Stromal cell of bone marrow (primary cell): ENCODE measurements around the gene UNC93B1.
A peak's percentile ranks its signal among the peaks of the same experiment; 100 is the strongest.

Experiments
- DNase-seq: peaks from one replicate; pipeline ENCODE4 v3.0.0-alpha.2; 2012; ENCODE audit warnings: low read depth

The UNC93B1 gene

DNA sequence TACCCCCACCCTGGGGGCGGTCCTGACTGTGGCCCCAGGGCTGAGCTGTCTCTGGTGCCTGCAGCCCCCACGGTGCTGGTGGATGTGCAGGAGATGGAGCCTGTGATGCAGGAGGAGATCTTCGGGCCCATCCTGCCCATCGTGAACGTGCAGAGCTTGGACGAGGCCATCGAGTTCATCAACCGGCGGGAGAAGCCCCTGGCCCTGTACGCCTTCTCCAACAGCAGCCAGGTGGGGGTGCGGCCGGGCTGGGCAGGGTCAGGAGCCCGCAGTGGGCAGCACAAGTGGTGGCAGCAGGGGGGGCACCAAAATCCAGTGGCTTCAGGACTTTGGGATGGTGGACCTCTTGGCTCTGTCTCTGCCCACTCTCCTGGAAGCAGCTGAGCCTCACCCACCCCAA lies 18.6 kb upstream of the UNC93B1 start:
- DNase-seq: no peak

- DNase-seq: no peak
These were observed 17.4 kb upstream of the UNC93B1 start for GRCh38 chr11:68021167-68021787.

- no peak for DNase-seq
These were observed 16.7 kb upstream of the UNC93B1 start for GRCh38 chr11:68020575-68020974.

GRCh38 chr11:68019486-68019885 lies 15.6 kb upstream of the UNC93B1 start:
- DNase-seq: no peak

DNA sequence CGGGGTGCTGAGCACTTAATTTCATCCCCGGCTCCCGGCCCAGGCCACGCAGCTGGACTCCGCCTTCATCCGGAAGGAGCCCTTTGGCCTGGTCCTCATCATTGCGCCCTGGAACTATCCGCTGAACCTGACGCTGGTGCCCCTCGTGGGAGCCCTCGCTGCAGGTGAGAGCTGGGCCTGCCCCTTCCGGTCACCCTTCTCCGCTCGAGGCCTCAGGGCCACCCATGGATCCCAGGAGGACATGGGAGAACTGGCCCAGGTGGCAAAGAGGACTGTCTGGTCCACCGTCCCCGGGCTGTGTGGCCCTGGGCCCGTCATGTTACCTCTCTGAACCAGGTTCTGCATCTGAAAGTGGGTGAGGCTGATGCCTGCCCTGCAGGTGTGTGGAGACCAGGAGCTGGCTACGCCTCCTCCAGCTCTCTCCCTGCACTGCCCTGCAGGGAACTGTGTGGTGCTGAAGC lies 14.9 kb upstream of the UNC93B1 start:
- DNase-seq: no peak

- DNase-seq: no peak
These were observed 14.3 kb upstream of the UNC93B1 start for GRCh38 chr11:68017980-68018729.

DNA sequence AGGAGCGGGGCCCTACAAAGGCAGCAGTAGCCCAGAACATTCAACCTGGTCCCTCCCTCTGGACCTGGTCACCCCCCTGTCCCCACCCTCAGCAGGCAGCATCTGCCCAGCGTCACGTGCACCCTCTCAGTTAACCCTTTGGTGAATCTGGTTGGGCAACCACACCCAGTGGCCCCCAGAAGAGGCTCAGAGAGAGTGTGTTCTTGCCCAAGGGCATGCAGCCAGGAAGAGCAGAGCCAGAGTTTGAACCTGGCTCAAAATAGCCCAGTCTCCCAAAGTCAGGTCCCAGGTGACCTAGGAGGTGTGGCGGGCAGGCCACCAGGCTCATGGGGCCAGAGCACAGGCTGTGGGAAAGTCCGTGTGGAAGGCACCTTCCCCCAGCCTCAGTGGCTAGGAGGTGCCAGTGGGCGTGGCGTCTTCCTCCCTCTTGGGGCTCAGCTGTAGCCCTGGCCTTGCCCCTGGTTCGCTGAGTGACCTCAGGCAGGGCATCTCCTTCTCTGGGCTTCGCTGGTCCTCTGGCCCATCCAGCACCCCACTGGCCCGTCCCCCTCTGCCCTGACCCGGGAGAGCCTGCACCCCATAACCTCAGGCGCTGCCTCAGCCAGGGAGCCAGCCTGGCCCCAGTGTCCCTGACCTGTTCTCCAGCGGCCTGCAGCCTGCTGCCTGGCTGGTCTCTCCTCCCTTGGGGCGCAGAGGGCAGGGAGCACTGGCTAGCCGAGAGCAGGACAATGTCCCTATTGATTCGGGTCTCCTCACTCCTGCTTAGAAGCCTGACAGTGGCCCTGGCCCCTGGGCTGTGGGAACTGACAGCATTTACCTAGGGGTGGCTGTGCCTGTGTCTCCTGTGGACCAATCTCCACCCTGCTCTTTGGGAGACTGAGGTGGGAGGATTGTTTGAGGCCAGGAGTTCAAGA lies 13.3 kb upstream of the UNC93B1 start:
- no peak for DNase-seq

GRCh38 chr11:68016161-68016903 lies 12.4 kb upstream of the UNC93B1 start:
- no peak for DNase-seq

DNA sequence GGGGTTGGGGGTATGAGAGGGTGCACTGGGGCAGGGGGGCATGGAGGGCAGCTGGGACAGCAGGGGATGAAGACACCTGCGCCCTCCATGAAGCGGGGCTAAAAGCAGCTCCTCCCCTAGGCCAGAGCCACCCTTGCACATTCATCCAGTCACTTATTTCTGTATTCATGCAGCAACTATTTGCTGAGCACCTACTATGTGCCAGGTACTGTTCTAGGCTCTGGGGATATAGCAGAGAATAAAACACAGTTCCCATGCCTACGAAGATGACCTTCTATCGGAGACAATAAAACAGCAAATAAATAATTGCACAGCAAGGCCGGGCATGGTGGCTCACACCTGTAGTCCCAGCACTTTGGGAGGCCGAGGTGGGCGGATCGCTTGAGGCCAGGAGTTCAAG lies 11.6 kb upstream of the UNC93B1 start:
- no peak for DNase-seq

DNA sequence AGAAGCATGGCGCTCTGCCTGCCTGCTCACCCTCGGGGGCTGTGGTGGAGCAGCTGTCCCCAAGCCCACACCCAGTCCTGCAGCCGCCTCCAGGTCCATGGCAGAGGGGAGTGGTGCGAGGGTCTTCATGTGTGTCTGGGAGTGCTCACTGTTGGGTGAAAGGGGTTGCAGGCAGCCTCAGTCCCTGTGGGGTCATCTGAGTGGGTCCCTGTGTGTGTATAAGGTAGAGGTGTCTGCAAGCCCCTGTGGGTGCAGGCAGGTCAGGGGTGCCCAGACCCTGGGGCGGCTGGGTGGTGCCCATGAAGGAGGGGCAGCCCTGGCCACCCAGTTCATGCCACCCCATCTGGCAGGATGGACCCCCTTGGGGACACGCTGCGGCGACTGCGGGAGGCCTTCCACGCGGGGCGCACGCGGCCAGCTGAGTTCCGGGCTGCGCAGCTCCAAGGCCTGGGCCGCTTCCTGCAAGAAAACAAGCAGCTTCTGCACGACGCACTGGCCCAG lies 11.1 kb upstream of the UNC93B1 start:
- DNase-seq: no peak

GRCh38 chr11:68014157-68014946 lies 10.5 kb upstream of the UNC93B1 start:
- peak; percentile 62 for DNase-seq

DNA sequence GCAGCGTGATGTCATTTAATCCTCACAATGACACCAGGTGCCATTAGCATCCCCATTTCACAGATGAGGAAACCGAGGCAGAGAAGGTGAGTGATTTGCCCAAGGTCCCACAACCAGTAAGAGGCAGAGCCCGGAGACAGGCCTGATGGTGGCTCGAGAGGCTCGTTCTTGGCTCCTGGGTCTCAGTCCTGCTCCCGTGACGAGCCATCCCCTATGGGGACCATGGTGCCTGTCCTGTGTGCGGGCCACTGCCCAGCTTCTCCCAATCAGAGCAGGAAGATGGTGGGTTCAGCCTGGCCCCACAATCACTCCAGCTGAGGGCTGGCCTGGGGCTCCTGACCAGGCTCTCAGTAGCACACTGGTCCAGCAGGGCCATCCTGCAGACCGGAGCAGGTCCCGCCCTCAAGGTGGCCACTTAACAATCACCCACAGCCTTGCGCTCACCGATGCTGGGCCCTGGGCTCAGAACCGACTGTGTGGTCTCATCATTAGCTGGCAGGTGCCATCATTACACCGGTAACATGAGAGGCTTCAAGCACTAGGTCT lies 9.8 kb upstream of the UNC93B1 start:
- no peak for DNase-seq

- peak; percentile 76 for DNase-seq
These were observed 9.1 kb upstream of the UNC93B1 start for GRCh38 chr11:68012843-68013610.

DNA sequence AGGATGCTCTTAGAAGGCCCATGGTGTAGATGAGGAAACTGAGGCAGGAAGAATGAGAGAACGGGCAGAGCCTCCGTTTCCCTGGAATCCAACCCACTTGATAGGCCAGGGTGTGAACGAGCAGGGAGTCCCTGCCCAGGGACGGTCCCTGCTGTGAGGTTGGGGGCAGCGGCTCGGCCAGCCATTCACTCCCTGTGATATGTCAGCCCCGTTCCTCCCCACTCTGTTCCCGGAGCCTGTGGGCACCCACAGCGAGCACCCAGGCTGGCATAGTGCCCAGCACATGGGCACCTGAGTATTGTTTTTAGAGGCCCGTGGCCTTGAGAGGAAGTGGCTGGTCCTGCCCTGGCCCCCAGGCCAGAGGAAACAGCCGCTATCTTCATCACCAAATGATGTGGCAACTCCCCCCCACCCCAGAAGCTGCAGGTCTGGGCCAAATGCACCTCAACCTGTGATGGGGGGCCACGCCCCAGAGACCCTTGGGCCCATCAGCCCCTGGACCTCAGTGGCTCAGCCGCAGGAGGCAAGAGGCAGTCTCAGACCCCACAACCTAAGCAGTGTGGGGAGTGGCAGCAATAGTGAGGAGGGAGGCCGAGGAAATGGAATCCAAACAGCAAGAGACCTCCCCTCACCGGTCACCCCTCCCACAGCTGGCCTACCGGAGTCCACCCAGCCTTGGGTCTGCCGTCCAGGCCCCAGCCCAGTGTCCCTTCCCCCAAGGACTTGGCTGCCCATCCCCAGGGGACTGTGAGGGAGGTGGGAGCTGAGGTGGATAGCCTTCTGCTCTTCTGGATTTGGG lies 8.3 kb upstream of the UNC93B1 start:
- DNase-seq: no peak

- DNase-seq: no peak
These were observed 7.4 kb upstream of the UNC93B1 start for GRCh38 chr11:68011051-68011943.

DNA sequence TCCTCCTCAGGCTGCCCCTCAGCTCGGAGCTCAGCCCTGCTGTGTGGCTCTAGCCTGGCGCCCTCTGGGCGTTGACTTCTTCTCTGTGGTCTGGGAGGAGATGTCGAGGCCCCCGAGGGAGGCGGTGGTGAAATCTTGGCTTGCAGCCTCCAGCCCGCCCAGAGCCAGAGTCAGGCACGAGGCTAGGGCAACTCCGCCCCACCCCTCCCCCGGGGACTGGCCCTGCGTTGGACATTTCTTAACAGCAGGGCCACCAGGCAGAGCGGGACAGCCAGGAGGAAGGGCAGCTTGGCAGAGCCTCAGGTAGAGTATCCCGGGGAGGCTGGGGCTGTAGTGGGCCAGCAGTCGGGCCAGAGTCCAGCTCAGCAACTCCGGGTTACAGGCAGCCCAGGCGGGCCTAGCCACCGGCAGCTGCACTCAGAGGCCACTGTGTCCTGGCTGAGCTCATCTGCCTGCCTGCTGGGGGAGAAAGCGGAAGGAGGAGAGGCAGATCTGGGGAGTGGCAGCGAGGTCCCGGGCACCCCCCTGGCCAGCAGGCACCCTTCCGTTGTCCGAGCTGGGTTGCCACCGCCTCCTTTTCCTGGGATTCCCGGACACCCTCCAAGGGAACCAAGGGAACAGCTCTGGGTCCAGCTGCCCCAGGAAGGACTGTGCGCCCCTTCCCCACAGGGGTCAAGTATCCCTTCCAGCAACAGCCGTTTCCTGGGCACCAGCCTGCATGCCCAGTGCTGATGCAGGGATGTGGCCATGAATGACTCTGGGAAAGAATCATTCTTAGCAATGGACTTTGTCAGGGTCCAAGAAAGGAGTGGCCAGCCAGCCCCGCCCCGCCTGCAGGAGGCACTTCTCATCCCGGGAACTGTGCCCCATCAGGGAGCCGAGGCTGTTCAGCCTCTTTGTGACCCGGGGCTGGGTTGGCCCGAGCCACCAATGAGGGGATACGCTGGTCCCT lies 6.5 kb upstream of the UNC93B1 start, which contains the start of gene ALDH3B1:
TSS of gene ALDH3B1 (plus strand) at position 238 of the 952 bp plus-strand sequence. CDS start 4,971 bp downstream, outside the sequence.
- DNase-seq: peak; percentile 83
